Measurements from ENCODE around the gene PDIK1L.

The PDIK1L gene

GRCh38 chr1:26111530-26112406, at the start of gene PDIK1L:
PDIK1L (plus strand) TSS chr1:26111824; CDS start chr1:26114309, 2,485 bp downstream.
- peak; percentile 90 for FAIRE-seq

GRCh38 chr1:26064553-26064952, 47.1 kb upstream of the PDIK1L start:
- no peak for FAIRE-seq
- peak; percentile 52 for DNase-seq (ENCODE audit: insufficient read length, low spot score)

More at GRCh38 chr1:26111530-26112406, at the start of gene PDIK1L:
- DNase-seq (ENCODE audit: insufficient read length, low spot score): peak; percentile 90

GRCh38 chr1:26066160-26066559, 45.5 kb upstream of the PDIK1L start:
- DNase-seq (ENCODE audit: insufficient read length, low spot score): no peak
- no peak for FAIRE-seq

GRCh38 chr1:26066857-26067256, 44.8 kb upstream of the PDIK1L start:
- DNase-seq (ENCODE audit: insufficient read length, low spot score) (no peak), FAIRE-seq (no peak)

GRCh38 chr1:26067432-26067911, 44.2 kb upstream of the PDIK1L start, which contains the start of gene TRIM63:
TRIM63 (minus strand) TSS chr1:26067630; CDS start chr1:26067494, 136 bp downstream.
- DNase-seq (ENCODE audit: insufficient read length, low spot score): no peak
- no peak for FAIRE-seq

- DNase-seq (ENCODE audit: insufficient read length, low spot score) (no peak), FAIRE-seq (no peak)
Observed at GRCh38 chr1:26069941-26070295, 41.7 kb upstream of the PDIK1L start.

- DNase-seq (ENCODE audit: insufficient read length, low spot score) (no peak), FAIRE-seq (no peak)
Observed at GRCh38 chr1:26070296-26070962, 41.2 kb upstream of the PDIK1L start.

GRCh38 chr1:26070963-26071342, 40.7 kb upstream of the PDIK1L start:
- FAIRE-seq: no peak
- no peak for DNase-seq (ENCODE audit: insufficient read length, low spot score)

- FAIRE-seq: no peak
- DNase-seq (ENCODE audit: insufficient read length, low spot score): no peak
Observed at GRCh38 chr1:26072305-26072704, 39.3 kb upstream of the PDIK1L start.

- no peak for FAIRE-seq
- DNase-seq (ENCODE audit: insufficient read length, low spot score): no peak
Observed at GRCh38 chr1:26075421-26076144, 36.0 kb upstream of the PDIK1L start.

- DNase-seq (ENCODE audit: insufficient read length, low spot score) (no peak), FAIRE-seq (no peak)
Observed at GRCh38 chr1:26077524-26077923, 34.1 kb upstream of the PDIK1L start.

GRCh38 chr1:26078286-26079177, 33.1 kb upstream of the PDIK1L start:
- FAIRE-seq: no peak
- no peak for DNase-seq (ENCODE audit: insufficient read length, low spot score)

- FAIRE-seq (no peak), DNase-seq (ENCODE audit: insufficient read length, low spot score) (no peak)
Observed at GRCh38 chr1:26079178-26079563, 32.5 kb upstream of the PDIK1L start.

GRCh38 chr1:26079960-26080814, 31.4 kb upstream of the PDIK1L start:
- no peak for FAIRE-seq
- DNase-seq (ENCODE audit: insufficient read length, low spot score): no peak

GRCh38 chr1:26081267-26082019, 30.2 kb upstream of the PDIK1L start:
- no peak for FAIRE-seq
- DNase-seq (ENCODE audit: insufficient read length, low spot score): no peak

GRCh38 chr1:26082020-26082350, 29.6 kb upstream of the PDIK1L start:
- FAIRE-seq: no peak
- DNase-seq (ENCODE audit: insufficient read length, low spot score): no peak

GRCh38 chr1:26083208-26083607, 28.4 kb upstream of the PDIK1L start:
- DNase-seq (ENCODE audit: insufficient read length, low spot score) (no peak), FAIRE-seq (no peak)

- FAIRE-seq: no peak
- no peak for DNase-seq (ENCODE audit: insufficient read length, low spot score)
Observed at GRCh38 chr1:26084091-26084561, 27.5 kb upstream of the PDIK1L start.

GRCh38 chr1:26084844-26085243, 26.8 kb upstream of the PDIK1L start:
- DNase-seq (ENCODE audit: insufficient read length, low spot score): no peak
- no peak for FAIRE-seq
